Stimulated activated CD8-positive, alpha-beta memory T cell treated with anti-CD3 and anti-CD28 coated beads, Interleukin-4, amount 100 ng/mL, for 48 hours (primary cell): ENCODE measurements around the gene GABRR3.

Experiments
- DNase-seq: peaks from one replicate; pipeline ENCODE4 v3.0.0-alpha.2; 2020

The GABRR3 gene

GRCh38 chr3:97988784-97989568 lies 46.1 kb downstream of the GABRR3 start:
- DNase-seq: no peak

- DNase-seq: no peak
Measured at GRCh38 chr3:97987306-97987705, 47.8 kb downstream of the GABRR3 start.

- no peak for DNase-seq
Measured at GRCh38 chr3:97983933-97984491, 51.1 kb downstream of the GABRR3 start.

- DNase-seq: no peak
Measured at GRCh38 chr3:97981886-97982285, 53.2 kb downstream of the GABRR3 start.

GRCh38 chr3:97979610-97980009 lies 55.5 kb downstream of the GABRR3 start:
- DNase-seq: no peak

- DNase-seq: no peak
Measured at GRCh38 chr3:97975466-97975865, 59.6 kb downstream of the GABRR3 start.

- no peak for DNase-seq
Measured at GRCh38 chr3:97974996-97975395, 60.1 kb downstream of the GABRR3 start.

GRCh38 chr3:97972976-97973375 lies 62.1 kb downstream of the GABRR3 start:
- no peak for DNase-seq

GRCh38 chr3:97971679-97972567 lies 63.2 kb downstream of the GABRR3 start, which contains the start of gene RIOX2:
RIOX2 (minus strand) TSS chr3:97972431; CDS start chr3:97967593, 4,838 bp downstream.
- peak; percentile 80 for DNase-seq

- DNase-seq: no peak
Measured at GRCh38 chr3:97970956-97971620, 64.0 kb downstream of the GABRR3 start.

GRCh38 chr3:97970156-97970555 lies 65.0 kb downstream of the GABRR3 start:
- no peak for DNase-seq

- DNase-seq: no peak
Measured at GRCh38 chr3:97969541-97969940, 65.6 kb downstream of the GABRR3 start.

GRCh38 chr3:97968376-97968775 lies 66.7 kb downstream of the GABRR3 start:
- DNase-seq: no peak

GRCh38 chr3:97967966-97968365 lies 67.1 kb downstream of the GABRR3 start:
- no peak for DNase-seq

- DNase-seq: no peak
Measured at GRCh38 chr3:97960993-97961766, 73.9 kb downstream of the GABRR3 start.

- no peak for DNase-seq
Measured at GRCh38 chr3:97960551-97960950, 74.6 kb downstream of the GABRR3 start.

- DNase-seq: no peak
Measured at GRCh38 chr3:97959872-97960271, 75.2 kb downstream of the GABRR3 start.

GRCh38 chr3:97958796-97959195 lies 76.3 kb downstream of the GABRR3 start:
- DNase-seq: no peak

- DNase-seq: no peak
Measured at GRCh38 chr3:97958396-97958795, 76.7 kb downstream of the GABRR3 start.

GRCh38 chr3:97957617-97958311 lies 77.4 kb downstream of the GABRR3 start:
- DNase-seq: no peak

GRCh38 chr3:97956051-97956450 lies 79.1 kb downstream of the GABRR3 start:
- no peak for DNase-seq
